Measurements from ENCODE around the gene AKR7A2.
"Not testable (repeated sequence)": the region's sequence is repeated elsewhere in the genome, so short reads cannot be mapped to it uniquely, and the experiment has no call there.

The AKR7A2 gene

DNA sequence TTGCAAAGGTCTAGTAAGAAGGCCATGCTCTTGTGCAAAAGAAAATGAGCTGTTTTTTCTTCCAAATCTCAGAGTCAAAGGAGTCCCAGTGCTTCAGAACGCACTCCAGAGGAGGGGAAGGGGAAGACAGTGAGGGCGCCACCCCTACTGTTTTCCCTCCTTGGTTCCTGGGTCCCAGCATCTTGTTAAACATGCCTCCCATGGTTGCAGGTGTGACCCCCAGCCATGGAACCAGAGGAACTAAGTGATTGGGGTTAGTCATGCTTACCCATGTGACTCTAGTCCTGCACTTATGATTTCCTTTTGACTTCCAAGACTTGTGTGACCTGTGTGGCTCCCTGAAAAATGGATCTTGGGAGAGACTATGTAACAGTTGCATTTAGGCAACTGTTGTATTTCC lies 17.3 kb downstream of the AKR7A2 start:
- no peak for DNase-seq

DNA sequence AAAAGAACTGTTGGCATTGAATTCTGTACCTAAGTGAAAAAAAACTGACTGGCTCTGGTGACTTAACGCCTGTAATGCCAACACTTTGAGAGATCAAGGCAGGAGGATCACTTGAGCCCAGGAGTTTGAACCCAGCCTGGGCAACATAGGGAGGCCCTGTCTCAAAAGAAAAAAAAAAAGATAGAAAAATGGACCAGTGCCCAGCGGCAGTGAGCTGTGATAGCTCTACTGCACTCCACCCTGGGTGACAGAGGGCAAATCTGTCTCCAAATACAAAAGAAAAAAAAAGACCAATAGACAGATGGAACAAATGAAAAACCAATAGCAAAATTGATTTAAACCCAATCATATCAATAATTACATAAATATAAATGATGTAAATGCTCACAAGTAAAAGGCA lies 22.7 kb downstream of the AKR7A2 start:
- no peak for DNase-seq

- DNase-seq, result not testable (repeated sequence)
Observed at GRCh38 chr1:19288324-19289241, 23.4 kb downstream of the AKR7A2 start, which contains the start of gene AKR7A3. Gene AKR7A3 (minus strand): TSS chr1:19288770. CDS start chr1:19288709, 61 bp downstream.

GRCh38 chr1:19287436-19288185 lies 24.3 kb downstream of the AKR7A2 start:
- DNase-seq, result no peak

- DNase-seq, result not testable (repeated sequence)
Observed at GRCh38 chr1:19285807-19286206, 26.1 kb downstream of the AKR7A2 start.

GRCh38 chr1:19285366-19285765 lies 26.6 kb downstream of the AKR7A2 start:
- DNase-seq, result not testable (repeated sequence)

- no peak for DNase-seq
Observed at GRCh38 chr1:19284881-19285280, 27.1 kb downstream of the AKR7A2 start.

- no peak for DNase-seq
Observed at GRCh38 chr1:19283891-19284290, 28.1 kb downstream of the AKR7A2 start.

DNA sequence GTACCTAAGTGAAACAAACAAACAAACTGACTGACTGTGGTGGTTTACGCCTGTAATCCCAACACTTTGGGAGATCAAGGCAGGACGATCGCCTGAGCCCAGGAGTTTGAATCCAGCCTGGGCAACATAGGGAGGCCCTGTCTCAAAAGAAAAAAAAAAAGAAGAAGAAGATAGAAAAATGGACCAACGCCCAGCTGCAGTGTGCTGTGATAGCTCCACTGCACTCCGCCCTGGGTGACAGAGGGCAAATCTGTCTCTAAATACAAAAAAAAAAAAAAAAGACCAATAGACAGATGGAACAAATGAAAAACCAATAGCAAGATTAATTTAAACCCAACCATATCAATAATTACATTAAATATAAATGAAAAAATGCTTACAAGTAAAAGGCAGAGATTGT lies 37.3 kb downstream of the AKR7A2 start:
- DNase-seq, result no peak

GRCh38 chr1:19273844-19274531 lies 38.0 kb downstream of the AKR7A2 start:
- not testable (repeated sequence) for DNase-seq

DNA sequence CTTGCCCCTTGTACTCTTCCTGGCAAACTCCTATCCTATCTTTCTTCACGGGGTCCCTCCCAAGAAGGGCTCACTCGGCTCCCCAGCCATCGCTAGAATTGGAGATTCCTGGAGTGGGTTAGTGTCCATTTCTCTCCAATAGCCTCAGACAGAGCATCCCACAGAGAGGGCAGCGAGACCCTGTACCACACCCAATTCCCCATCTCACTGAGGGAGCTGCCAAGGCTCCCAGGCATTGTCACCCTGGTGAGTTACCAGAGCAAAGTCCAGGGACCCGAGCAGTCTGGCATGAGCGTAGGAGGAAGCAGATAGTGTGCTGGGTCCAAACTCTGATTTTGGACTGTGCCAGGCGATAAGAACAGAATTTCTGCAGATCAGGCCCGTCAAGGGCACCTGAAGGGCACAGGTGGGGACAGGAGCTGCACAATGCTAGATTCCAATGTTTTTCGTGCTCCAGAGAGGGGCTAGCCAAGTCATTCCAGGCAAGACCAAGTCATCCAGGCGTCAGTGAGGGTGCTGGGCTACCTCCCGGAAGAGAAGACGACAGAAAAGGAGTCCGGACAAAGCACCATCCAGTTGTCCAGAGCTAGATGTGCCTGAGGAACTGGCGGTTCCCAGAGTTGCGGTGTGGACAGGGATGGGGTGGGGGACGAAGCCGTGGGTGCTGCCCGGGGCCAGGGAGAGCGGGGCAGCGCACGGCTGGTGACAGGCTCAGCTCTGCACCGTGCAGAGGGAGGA lies 38.7 kb downstream of the AKR7A2 start:
- DNase-seq, result no peak

DNA sequence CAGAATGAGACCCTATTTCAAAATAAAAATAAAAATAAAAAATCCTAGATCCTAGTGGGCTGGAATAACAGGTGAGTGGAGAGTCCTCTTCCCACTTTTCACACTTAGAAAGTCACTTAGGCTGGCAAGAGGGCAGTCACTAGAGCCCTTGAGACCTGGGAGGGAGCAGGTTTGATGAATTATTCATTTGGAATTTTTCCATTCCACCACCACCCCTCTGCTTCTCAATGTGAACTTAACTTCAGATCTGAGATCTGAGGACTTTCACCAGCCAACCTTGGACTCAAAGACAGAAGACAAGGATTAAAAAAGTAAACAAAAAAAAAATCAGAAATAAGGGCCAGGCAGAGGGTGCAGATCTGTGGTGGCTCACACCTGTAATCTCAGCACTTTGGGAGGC lies 39.9 kb downstream of the AKR7A2 start:
- DNase-seq, result no peak

DNA sequence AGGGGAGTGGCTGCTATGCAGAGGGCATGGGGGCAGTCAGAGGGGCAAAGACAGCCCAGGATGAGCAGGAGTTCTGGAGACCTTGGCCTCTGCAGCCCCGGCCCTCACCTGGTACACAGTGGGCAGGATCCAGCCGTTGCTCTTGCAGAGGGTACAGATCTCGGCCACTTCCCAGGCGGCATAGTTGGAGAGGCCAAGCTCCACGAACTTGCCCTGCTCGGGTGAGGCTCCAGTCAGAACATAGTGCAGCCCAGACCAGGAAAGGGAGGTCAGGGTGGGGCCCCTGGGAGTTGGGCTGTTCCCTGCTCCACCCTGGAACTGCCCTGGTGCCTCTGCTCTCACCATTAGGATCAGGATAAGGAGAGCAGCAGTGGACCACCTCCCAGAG lies 41.6 kb downstream of the AKR7A2 start:
- DNase-seq, result not testable (repeated sequence)

DNA sequence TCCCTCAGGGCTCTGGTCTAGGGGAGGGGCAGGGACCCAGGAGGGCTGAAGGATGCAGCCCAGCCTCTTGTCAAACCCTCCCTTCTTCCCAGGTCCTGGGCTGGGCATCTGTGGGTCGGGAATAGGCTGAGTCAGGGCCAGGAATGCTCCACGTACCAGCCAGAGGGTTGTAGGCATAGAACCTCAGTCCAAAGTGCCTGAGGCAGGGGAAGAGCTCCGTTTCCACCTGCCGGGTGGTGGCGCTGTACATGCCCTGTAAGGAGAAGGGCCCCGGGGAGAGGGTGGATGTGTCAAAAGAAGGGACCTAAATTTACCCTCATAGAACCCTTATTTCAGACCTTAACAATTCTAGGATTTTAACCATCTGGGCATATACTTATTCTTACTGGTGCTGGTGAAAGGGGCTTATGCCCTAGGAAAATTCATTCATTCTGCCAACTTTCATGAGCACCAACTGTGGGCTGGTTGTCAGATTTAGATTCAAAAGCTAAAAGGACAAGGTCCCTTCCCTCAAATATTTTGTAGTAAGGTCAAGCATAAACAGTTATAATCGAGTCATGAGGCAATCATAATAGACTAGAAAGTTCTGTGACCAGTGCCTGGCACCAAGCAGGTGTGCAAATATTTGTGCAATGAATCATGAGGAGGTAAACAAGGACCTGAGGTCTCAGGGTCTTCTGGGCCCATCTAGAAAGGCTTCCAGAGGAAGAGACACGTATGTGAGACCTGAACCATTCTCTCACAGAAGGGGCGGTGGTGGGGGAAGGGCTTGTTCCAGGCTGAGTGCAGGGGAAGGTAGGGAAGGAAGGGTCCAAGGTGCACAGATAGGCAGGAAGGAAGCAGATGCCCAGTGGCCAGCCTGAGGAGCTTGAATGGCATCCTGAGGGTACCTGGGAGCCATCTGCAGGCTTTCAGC lies 42.3 kb downstream of the AKR7A2 start:
- not testable (repeated sequence) for DNase-seq

- DNase-seq, result no peak
Observed at GRCh38 chr1:19268445-19268844, 43.5 kb downstream of the AKR7A2 start.

DNA sequence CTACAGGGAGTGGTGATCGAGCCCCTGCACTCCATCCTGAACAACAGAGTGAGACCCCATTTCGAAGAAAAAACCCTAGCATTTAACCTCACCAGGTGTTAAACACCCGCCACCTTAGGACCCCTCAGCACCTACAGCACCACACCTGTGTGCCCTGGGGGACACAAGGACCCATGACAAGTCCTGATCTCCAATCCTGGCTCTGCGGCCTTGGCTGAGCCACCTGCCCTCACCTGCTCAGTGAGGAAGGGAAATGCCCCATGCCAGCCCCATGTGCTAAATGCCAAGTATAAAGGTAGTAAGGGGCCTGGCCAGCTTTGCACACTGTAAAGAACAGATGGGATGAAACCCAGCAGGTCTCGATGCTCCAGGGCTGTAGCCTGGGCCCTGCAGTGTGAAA lies 49.2 kb downstream of the AKR7A2 start:
- no peak for DNase-seq

DNA sequence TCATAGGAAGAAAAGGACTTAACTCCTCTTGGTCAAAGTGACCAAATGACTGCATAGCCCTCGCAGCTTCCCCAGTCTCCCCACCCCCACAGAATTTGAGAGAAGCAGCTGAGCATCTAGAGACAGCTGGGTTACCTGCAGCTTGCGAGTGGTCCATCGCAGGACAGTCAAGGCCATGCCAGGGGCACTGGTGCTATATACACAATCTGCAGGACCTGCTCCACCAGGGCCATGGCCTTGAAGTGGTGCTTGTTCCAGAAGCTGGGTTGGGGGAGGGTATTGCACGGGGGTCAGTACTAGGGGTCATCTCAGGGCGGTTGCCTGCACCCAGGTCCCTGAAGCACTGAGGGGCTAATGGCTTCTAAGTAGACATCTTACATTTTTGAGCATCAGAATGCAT lies 49.9 kb downstream of the AKR7A2 start:
- DNase-seq, result no peak

DNA sequence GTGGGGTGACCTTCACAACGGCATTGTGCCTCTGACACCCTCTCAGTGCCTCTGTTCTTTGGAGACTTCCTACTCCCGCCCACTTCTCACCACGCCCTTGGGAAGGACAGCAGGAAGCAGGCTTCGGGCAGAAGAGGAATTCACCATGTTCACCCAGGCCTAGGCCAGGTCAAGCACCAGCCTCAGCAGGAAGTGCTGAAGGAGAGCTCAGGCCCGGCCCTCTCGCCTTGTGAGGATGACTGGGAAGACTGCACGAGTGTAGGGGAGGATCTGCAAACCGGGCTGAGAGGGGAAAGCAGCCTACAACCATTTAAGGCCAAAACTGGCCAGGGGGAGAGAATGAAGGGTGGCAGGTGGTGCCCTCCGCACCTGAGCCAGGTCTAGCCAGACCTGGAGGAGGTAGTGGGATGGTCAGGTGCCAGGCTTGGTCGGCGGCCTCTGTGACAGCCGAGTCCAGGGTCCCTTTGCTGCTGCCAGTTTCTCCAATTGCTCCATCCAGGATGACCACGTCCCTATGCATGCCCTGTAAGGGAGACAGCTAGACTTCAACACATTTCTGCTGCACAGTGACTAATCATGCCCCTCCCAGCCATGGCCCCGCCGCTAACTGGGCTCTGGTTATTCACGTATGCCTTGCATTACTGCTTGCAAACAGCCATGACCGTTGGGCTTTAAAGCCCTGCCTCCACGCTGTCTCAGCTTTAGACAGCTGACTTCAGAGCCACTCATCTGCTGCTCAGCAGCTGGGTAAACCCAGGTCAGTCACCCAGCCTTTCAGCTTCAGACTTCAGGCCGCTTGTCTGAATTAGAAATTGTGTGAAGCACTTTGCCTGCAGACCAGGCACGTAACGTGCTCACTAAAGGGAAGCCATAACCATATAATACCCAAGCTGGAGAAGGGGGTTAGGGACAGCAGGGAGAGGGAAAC lies 51.5 kb downstream of the AKR7A2 start:
- no peak for DNase-seq

GRCh38 chr1:19258353-19258752 lies 53.6 kb downstream of the AKR7A2 start:
- DNase-seq, result no peak

GRCh38 chr1:19257178-19257914 lies 54.6 kb downstream of the AKR7A2 start:
- DNase-seq, result no peak
